Spleen (tissue), 11 donors: ENCODE measurements around the gene CASKIN2. TPM values are rescaled to one million over a fixed set of nuclear protein-coding genes. Genes with fewer than 3 reads are reported as not detected.

Source experiments
- DNase-seq: peaks from one replicate; pipeline ENCODE4 v3.0.0-alpha.2; 2020
- H3K27ac ChIP-seq, 8 donors: fragments of 200-600 bp; sonication (generic) in 7 of 8; 1 replicate in 4 of 8; 2 replicates in 4 of 8; pipeline versions ENCODE4 v1.5.0 to v1.8.0; 2016 to 2021; ENCODE audit warnings: inconsistent platforms in 4 of 8, mild to moderate bottlenecking in 4 of 8, moderate library complexity in 1 of 8
- H3K27me3 ChIP-seq, 7 donors: fragments of 200-600 bp; sonication (generic) in 6 of 7; replicated peaks in 1 of 7; 1 replicate in 4 of 7; 2 replicates in 3 of 7; pipeline versions ENCODE4 v1.5.0 to v1.8.0; 2016 to 2021; ENCODE audit warnings: inconsistent platforms in 3 of 7, mild to moderate bottlenecking in 1 of 7
- H3K36me3 ChIP-seq, 6 donors: fragments of 200-600 bp; sonication (generic) in 5 of 6; 1 replicate in 4 of 6; 2 replicates in 2 of 6; pipeline versions ENCODE4 v1.5.0 to v1.8.0; 2016 to 2021; ENCODE audit warnings: inconsistent platforms in 2 of 6
- H3K4me1 ChIP-seq, 6 donors: fragments of 200-600 bp; sonication (generic) in 5 of 6; 1 replicate in 3 of 6; 2 replicates in 3 of 6; pipeline versions ENCODE4 v1.5.0 to v1.8.0; 2016 to 2021; ENCODE audit warnings: inconsistent platforms in 3 of 6
- H3K4me3 ChIP-seq, 8 donors: fragments of 200-600 bp; sonication (generic) in 7 of 8; 1 replicate in 4 of 8; 2 replicates in 4 of 8; pipeline versions ENCODE4 v1.5.0 to v1.8.0; 2016 to 2021; ENCODE audit warnings: inconsistent platforms in 4 of 8, mild to moderate bottlenecking in 4 of 8, moderate library complexity in 2 of 8
- H3K9me3 ChIP-seq, 8 donors: fragments of 200-600 bp; sonication (generic) in 7 of 8; 1 replicate in 4 of 8; 2 replicates in 4 of 8; pipeline versions ENCODE4 v1.5.0 to v1.8.0; 2016 to 2021; ENCODE audit warnings: inconsistent platforms in 4 of 8
- CTCF ChIP-seq, 11 experiments: fragments of 200-600 bp in 7 of 11; fragments of 450-650 bp in 4 of 11; sonication (generic) in 4 of 11; IDR thresholded peaks in 8 of 11; conservative IDR thresholded peaks in 3 of 11; 1 replicate in 7 of 11; 2 replicates in 4 of 11; pipeline versions ENCODE4 v1.4.0 to v1.8.0; 2016 to 2021; ENCODE audit warnings: antibody characterized with exemption in 11 of 11, inconsistent platforms in 4 of 11, mild to moderate bottlenecking in 1 of 11
- POLR2A ChIP-seq, 3 donors: fragments of 450-650 bp; IDR thresholded peaks; one replicate each; pipeline ENCODE4 v1.5.1; 2017; ENCODE audit warnings: antibody characterized with exemption in 3 of 3, mild to moderate bottlenecking in 1 of 3
- POLR2AphosphoS5 ChIP-seq, 3 donors: sonication (generic); formaldehyde crosslinking; IDR thresholded peaks; one replicate each; pipeline ENCODE4 v1.5.1; 2017; ENCODE audit warnings: antibody characterized with exemption in 3 of 3
- WGBS, 5 donors: extraction: QIAGEN DNeasy Blood & Tissue Kit in 3 of 5; methylation state at CpG; one replicate each; pipeline versions ENCODE4 v1.1.5 to v1.1.7; 2013 to 2018; 5-methylcytosine and 5-hydroxymethylcytosine counted together
- intact Hi-C: fragments of 100-400 bp; cut with DNase I; formaldehyde crosslinking; loops from one replicate; pipeline ENCODE4 v1.15.0; 2023; ENCODE audit warnings: low total_unique reads
- polyA plus RNA-seq, 3 donors: library from polyadenylated mRNA; stranded (reverse); fragments of 200-250 nt; gene quantifications; one replicate each; pipeline ENCODE4 v1.2.1, GENCODE V29; 2013
- total RNA-seq, 7 donors: library from RNA; depleted of rRNA in 3 of 7; stranded (reverse); fragments of >200 nt in 3 of 7; fragmentation: NEBNext Ultra II Directional in 4 of 7; extraction: Animal tissue kit (Norgen Biotek cat#: 25700) in 4 of 7; gene quantifications; one replicate each; pipeline versions ENCODE4 v1.1.0 to v1.2.1, GENCODE V29; 2016 to 2021
- donor health status: healthy with polysubstance abuse.
- donor health status: DM: no; HTN: no; CAD: no; lungs with moderate emphysema.
- donor health status: DM: no; HTN: no; CAD: no.
- donor health status: Bipolar disorder and iron deficiency.
- donor health status: healthy.
- donor health status: DM: no; HTN: no; CAD: no.
- donor health status: DM: yes; HTN: yes; CAD: no.

CASKIN2 gene
- total and polyA plus RNA-seq, 10 donors: 4.7 to 135 (median 41.9) TPM

- Histone ChIP-seq H3K36me3 (peaks cover 0 to 100% (median 28%) of the 10 kb centered on the region in 6 donors), H3K4me1 (peaks cover 0 to 100% (median 66%) of the 10 kb centered on the region in 6 donors), H3K9me3 (no peaks in the 10 kb centered on the region), H3K27ac (peak overlapping the region in 3 of 8 donors; percentile 14 to 90 (median 82)), H3K27me3 (no peaks in the 10 kb centered on the region), H3K4me3 (no peak overlapping the region)
- intact Hi-C loops: no loop called here
- DNase-seq: no peak
- WGBS, 5 donors: 88 to 94% (median 91%) methylated on average over 7 to 25 of the region's 25 CpGs
- TF ChIP-seq POLR2A (IDR thresholded peaks at IDR 0.05): no peak
- no peak for TF ChIP-seq CTCF (IDR thresholded peaks at IDR 0.05 in 8 of 11, conservative IDR thresholded peaks at IDR 0.05 in 3 of 11)
- peak in 1 of 3 donors; percentile 23 for TF ChIP-seq POLR2AphosphoS5 (IDR thresholded peaks at IDR 0.05)
Measured at GRCh38 chr17:75502721-75503329, 12.5 kb downstream of the CASKIN2 start.

GRCh38 chr17:75502072-75502720 lies 13.1 kb downstream of the CASKIN2 start:
- H3K4me3 ChIP-seq: no peak overlapping the region
- DNase-seq: peak; percentile 65
- H3K27me3 ChIP-seq: no peaks in the 10 kb centered on the region
- no peaks in the 10 kb centered on the region for H3K9me3 ChIP-seq
- TF ChIP-seq POLR2AphosphoS5 (IDR thresholded peaks at IDR 0.05) (peak in 1 of 3 donors; percentile 32), POLR2A (IDR thresholded peaks at IDR 0.05) (no peak), CTCF (IDR thresholded peaks at IDR 0.05 in 8 of 11, conservative IDR thresholded peaks at IDR 0.05 in 3 of 11) (no peak)
- peak overlapping the region in 5 of 8 donors; percentile 28 to 90 (median 54) for H3K27ac ChIP-seq
- 89 to 94% (median 90%) methylated on average over 31 to 40 of the region's 40 CpGs for WGBS, 5 donors
- peaks cover 0 to 98% (median 64%) of the 10 kb centered on the region in 6 donors for H3K4me1 ChIP-seq
- H3K36me3 ChIP-seq: peaks cover 0 to 100% (median 29%) of the 10 kb centered on the region in 6 donors
- intact Hi-C loops: no loop called here

GRCh38 chr17:75501378-75502071 lies 13.8 kb downstream of the CASKIN2 start:
- intact Hi-C loops: no loop called here
- H3K27me3 ChIP-seq: no peaks in the 10 kb centered on the region
- H3K4me1 ChIP-seq: peaks cover 0 to 91% (median 59%) of the 10 kb centered on the region in 6 donors
- no peak for TF ChIP-seq CTCF (IDR thresholded peaks at IDR 0.05 in 8 of 11, conservative IDR thresholded peaks at IDR 0.05 in 3 of 11)
- no peak for TF ChIP-seq POLR2A (IDR thresholded peaks at IDR 0.05)
- TF ChIP-seq POLR2AphosphoS5 (IDR thresholded peaks at IDR 0.05): peak in 2 of 3 donors; percentile 36 to 59
- 82 to 95% (median 84%) methylated on average over 14 to 21 of the region's 21 CpGs for WGBS, 5 donors
- peak; percentile 70 for DNase-seq
- H3K36me3 ChIP-seq: peaks cover 0 to 100% (median 35%) of the 10 kb centered on the region in 6 donors
- no peaks in the 10 kb centered on the region for H3K9me3 ChIP-seq
- no peak overlapping the region for H3K4me3 ChIP-seq
- H3K27ac ChIP-seq: peak overlapping the region in 5 of 8 donors; percentile 30 to 90 (median 58)
